BE2C (cell line): Measurements from ENCODE around the gene ERGIC2.
"Not testable (repeated sequence)": the region's sequence is repeated elsewhere in the genome, so short reads cannot be mapped to it uniquely, and the experiment has no call there.

Source experiments
- DNase-seq: peaks from one replicate; pipeline ENCODE4 v3.0.0-alpha.2; 2020
- H3K27me3 ChIP-seq: fragments of 250-450 bp; sonication (Bioruptor Pico); 2 replicates; pipeline ENCODE4 v1.5.1; 2020; ENCODE audit warnings: mild to moderate bottlenecking
- H3K36me3 ChIP-seq: fragments of 250-450 bp; sonication (Bioruptor Pico); 2 replicates; pipeline ENCODE4 v1.5.1; 2020; ENCODE audit warnings: mild to moderate bottlenecking
- H3K4me1 ChIP-seq: fragments of 250-450 bp; sonication (Bioruptor Pico); 2 replicates; pipeline ENCODE4 v1.5.1; 2020
- H3K4me3 ChIP-seq: 2 replicates; pipeline ENCODE4 v1.5.1; 2011; ENCODE audit warnings: low read depth, low read length
- H3K9me3 ChIP-seq: fragments of 250-450 bp; sonication (Bioruptor Pico); 2 replicates; pipeline ENCODE4 v1.5.1; 2020
- CTCF ChIP-seq: IDR thresholded peaks from 2 replicates; pipeline ENCODE4 v1.5.1; 2012; ENCODE audit warnings: mild to moderate bottlenecking, low read depth, low read length

ERGIC2 gene

GRCh38 chr12:29403991-29404390, 23.0 kb upstream of the ERGIC2 start:
- no peak for DNase-seq
- Histone ChIP-seq H3K36me3 (no peaks in the 10 kb centered on the region), H3K4me1 (no peaks in the 10 kb centered on the region), H3K27me3 (0 out of 2 replicates have a peak, but pooled peaks cover 9% of the 10 kb centered on the region), H3K4me3 (no peak overlapping the region), H3K9me3 (no peaks in the 10 kb centered on the region)
- TF ChIP-seq CTCF: no peak

- TF ChIP-seq CTCF: no peak
- no peaks in the 10 kb centered on the region for H3K9me3 ChIP-seq
- no peak for DNase-seq
- no peaks in the 10 kb centered on the region for H3K36me3 ChIP-seq
- H3K4me1 ChIP-seq: no peaks in the 10 kb centered on the region
- H3K4me3 ChIP-seq: no peak overlapping the region
- H3K27me3 ChIP-seq: 0 out of 2 replicates have a peak, but pooled peaks cover 9% of the 10 kb centered on the region
Measured at GRCh38 chr12:29402437-29402836, 21.5 kb upstream of the ERGIC2 start.

GRCh38 chr12:29398495-29398894, 17.5 kb upstream of the ERGIC2 start:
- Histone ChIP-seq H3K4me3 (no peak overlapping the region), H3K36me3 (no peaks in the 10 kb centered on the region), H3K9me3 (no peaks in the 10 kb centered on the region), H3K27me3 (0 out of 2 replicates have a peak, but pooled peaks cover 9% of the 10 kb centered on the region), H3K4me1 (no peaks in the 10 kb centered on the region)
- TF ChIP-seq CTCF: no peak
- no peak for DNase-seq

- H3K9me3 ChIP-seq: no peaks in the 10 kb centered on the region
- no peak for DNase-seq
Measured at GRCh38 chr12:29396774-29397173, 15.8 kb upstream of the ERGIC2 start.

GRCh38 chr12:29395356-29395755, 14.4 kb upstream of the ERGIC2 start:
- Histone ChIP-seq H3K4me1 (no peaks in the 10 kb centered on the region), H3K9me3 (no peaks in the 10 kb centered on the region), H3K4me3 (no peak overlapping the region), H3K27me3 (no peaks in the 10 kb centered on the region), H3K36me3 (no peaks in the 10 kb centered on the region)
- DNase-seq: no peak
- TF ChIP-seq CTCF: no peak

More at GRCh38 chr12:29396774-29397173, 15.8 kb upstream of the ERGIC2 start:
- no peak for TF ChIP-seq CTCF
- no peaks in the 10 kb centered on the region for H3K36me3 ChIP-seq
- H3K4me1 ChIP-seq: no peaks in the 10 kb centered on the region
- 0 out of 2 replicates have a peak, but pooled peaks cover 4% of the 10 kb centered on the region for H3K27me3 ChIP-seq
- no peak overlapping the region for H3K4me3 ChIP-seq

- H3K4me3 ChIP-seq: not testable (repeated sequence)
Measured at GRCh38 chr12:29390419-29390818, 9.4 kb upstream of the ERGIC2 start.

More at GRCh38 chr12:29390419-29390818, 9.4 kb upstream of the ERGIC2 start:
- not testable (repeated sequence) for H3K4me1 ChIP-seq, H3K27me3 ChIP-seq, H3K9me3 ChIP-seq, DNase-seq, H3K36me3 ChIP-seq
